Raji (cell line): Measurements from ENCODE around the gene IGF2.

Experiments used
- POLR2A ChIP-seq: IDR thresholded peaks from 2 replicates; pipeline ENCODE4 v1.6.1; 2011; ENCODE audit warnings: low read depth, low read length, control low read depth; ENCODE audit not compliant: insufficient read depth

IGF2 gene

GRCh38 chr11:2091786-2092463 is 47.3 kb downstream of the IGF2 start:
- TF ChIP-seq POLR2A = no peak

GRCh38 chr11:2091112-2091746 is 48.0 kb downstream of the IGF2 start:
- TF ChIP-seq POLR2A = no peak

DNA sequence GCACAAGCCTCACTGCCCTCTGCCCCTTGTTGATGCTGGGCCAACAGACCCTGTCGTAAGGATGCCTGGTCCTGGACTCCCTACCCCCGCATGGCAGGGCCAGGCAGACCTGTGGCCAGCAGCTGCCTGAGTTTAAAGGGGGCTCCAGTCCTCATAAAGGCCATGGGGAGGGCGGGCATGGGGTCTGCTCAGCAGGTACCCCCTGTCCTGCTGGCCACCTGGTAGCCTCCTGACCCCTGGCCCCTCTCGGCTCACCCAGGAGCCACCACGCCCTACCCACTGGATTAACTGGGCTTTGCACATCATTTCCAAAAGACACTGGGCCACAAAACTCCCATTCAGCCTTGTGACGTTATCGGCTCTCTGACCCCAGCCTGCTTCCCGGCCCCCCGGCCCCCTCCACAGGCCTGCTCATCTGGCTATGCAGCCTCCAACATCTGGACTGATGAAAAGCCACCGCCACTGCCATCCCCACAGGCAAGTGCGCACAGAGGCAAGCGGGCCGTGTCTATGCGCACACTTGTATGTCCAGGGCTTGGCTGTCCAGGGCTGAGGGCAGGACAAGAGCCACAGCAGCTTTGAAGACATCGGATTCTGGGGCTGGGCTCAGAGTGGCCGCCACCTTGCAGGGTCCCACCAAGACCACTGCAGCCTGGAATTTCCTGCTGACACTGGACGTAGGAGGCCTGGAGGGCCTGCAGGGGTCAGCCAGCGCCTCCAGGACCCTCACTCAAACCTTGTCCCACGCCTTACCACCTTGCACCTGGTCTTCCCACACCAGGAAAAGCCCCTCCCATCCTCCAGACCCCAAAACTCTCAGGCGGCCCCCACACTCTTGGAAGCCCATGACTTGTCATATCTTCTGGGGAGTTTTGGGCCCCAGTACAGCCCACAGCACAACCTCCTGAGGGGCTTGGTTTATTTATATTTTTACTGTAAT is 48.7 kb downstream of the IGF2 start:
- TF ChIP-seq POLR2A = no peak

- no peak for TF ChIP-seq POLR2A
These were observed 49.5 kb downstream of the IGF2 start for GRCh38 chr11:2089536-2090165.

- TF ChIP-seq POLR2A = no peak
These were observed 50.2 kb downstream of the IGF2 start for GRCh38 chr11:2088746-2089535.

DNA sequence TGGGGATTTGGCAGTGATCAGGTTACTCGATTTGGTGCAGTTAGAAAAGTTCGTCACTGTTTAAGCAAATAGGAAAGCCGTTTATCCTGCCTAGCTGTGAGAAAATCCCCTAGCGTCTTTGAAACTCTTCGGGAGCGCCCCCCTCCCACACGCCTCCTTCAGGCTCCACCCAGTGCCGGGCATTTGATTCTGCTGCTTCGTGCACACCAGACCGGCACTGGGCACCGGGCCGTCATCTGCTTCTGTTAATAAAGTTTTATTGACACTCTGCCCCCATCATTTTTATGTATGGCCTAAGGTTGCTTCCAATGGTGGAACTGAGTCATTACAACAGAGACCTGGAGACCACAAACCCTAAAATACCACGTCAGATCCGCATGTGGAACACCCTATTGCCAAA is 50.9 kb downstream of the IGF2 start:
- no peak for TF ChIP-seq POLR2A

DNA sequence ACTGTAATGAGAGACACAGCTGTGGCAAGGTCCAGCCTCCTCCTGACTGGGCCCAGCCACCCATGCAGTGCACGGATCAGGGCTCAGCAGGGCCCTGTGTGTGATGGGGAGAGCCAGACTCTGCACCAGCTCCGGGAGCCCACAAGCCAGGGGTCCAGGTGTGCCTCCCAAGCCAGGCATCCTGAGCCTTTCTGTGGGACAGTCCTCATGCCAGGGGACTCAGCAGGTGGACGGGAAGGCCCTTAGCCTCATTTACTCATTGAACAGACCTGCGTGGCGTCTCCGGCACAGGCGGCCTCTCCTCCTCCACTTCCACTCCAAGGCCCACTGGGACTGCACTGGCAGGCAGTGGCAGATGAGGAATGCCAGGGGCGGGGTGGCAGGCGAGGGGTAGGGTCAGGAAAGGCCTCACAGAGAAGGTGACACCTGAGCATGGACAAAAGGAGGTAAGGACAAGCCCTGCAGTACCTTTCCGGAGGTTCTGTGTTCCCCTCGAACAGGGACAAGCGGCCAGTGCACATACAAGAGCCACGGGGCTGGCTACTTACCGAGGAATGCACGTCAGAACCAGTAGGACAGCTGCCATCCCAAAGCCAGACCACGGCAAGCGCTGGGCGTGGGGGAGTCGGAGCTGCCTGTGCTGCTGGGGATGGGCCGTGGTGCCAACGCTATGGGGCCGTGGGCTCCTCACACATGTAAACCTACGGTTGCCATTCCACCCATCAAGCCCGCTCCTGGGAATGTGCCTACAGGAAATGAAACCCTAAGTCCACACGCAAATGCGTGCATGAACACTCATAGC is 52.7 kb downstream of the IGF2 start:
- TF ChIP-seq POLR2A = no peak

DNA sequence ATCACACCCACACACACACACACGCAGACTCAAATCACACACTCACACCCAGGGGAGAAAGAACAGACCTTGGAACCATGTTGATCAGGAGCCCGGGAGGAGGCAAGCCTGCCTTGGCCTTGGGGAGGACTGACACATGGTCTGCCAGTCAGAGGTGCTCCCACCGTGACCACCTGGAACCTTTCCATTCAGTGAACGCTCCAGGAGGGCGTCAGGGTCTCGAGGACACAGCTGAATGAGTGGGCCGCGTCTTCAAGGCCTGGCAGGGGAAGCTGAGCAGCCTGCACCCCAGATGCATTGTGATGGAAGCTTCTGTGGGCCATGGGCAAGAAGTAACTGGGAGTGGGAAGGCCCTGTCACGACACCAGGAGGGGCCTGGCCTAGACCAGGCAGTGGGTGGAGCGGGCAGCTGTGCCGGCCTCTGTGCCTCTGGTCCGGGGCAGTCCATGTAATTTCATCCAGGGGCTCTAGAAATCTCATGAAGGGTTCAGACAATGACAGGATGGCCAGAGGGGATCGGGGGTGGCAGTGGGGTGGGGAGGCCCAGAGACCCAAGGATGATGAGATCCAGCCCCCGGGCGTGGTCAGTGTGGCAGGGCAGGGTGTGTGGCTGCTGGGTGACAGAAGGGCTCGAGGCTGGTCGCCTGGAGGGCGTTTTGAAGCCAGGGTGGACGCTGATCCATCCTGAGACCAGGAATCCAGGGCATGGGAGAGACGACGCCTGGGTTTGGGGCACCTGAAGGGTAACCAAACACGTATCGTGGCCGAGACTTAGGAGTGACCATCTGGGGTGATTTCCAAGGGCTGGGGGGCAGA is 53.7 kb downstream of the IGF2 start:
- TF ChIP-seq POLR2A = no peak

DNA sequence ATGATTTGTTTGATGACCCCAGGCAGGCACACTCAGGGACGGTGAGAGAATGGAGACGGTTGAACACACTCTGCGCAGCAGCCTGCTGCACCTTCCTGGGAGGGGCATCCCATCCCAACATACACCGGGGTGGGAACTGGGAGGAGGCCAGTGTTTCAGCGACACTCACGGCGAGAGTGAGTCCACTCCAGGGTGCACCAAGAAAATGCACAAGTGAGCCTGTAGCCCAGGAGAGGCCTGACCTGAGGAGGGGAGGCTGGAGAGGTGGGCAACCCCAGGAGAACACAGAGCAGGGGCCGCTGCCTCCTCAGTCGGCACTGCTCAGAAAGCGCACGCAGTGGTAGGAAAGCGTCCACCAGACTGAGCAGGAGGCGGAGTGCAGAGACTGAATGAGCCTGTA is 54.5 kb downstream of the IGF2 start:
- no peak for TF ChIP-seq POLR2A
